ENCODE data around the gene BLCAP.
"Not testable (repeated sequence)": the region's sequence is repeated elsewhere in the genome, so short reads cannot be mapped to it uniquely, and the experiment has no call there.

The BLCAP gene

GRCh38 chr20:37556538-37556937, 28.9 kb upstream of the BLCAP start:
- DNase-seq: no peak

GRCh38 chr20:37554721-37555298, 27.1 kb upstream of the BLCAP start:
- DNase-seq: not testable (repeated sequence)

- DNase-seq: no peak
Observed at GRCh38 chr20:37552415-37552814, 24.7 kb upstream of the BLCAP start.

- DNase-seq: not testable (repeated sequence)
Observed at GRCh38 chr20:37551660-37552059, 24.0 kb upstream of the BLCAP start.

- not testable (repeated sequence) for DNase-seq
Observed at GRCh38 chr20:37550101-37550920, 22.6 kb upstream of the BLCAP start.

GRCh38 chr20:37547912-37548311, 20.2 kb upstream of the BLCAP start:
- DNase-seq: no peak

- no peak for DNase-seq
Observed at GRCh38 chr20:37545516-37545915, 17.8 kb upstream of the BLCAP start.

GRCh38 chr20:37544386-37544785, 16.7 kb upstream of the BLCAP start:
- no peak for DNase-seq

- DNase-seq: no peak
Observed at GRCh38 chr20:37543828-37544227, 16.2 kb upstream of the BLCAP start.

- DNase-seq: no peak
Observed at GRCh38 chr20:37542281-37542680, 14.6 kb upstream of the BLCAP start.

- no peak for DNase-seq
Observed at GRCh38 chr20:37541326-37541725, 13.7 kb upstream of the BLCAP start.

- DNase-seq: not testable (repeated sequence)
Observed at GRCh38 chr20:37540838-37541237, 13.2 kb upstream of the BLCAP start.

GRCh38 chr20:37540001-37540400, 12.3 kb upstream of the BLCAP start:
- no peak for DNase-seq

GRCh38 chr20:37539424-37539823, 11.7 kb upstream of the BLCAP start:
- DNase-seq: no peak

- DNase-seq: no peak
Observed at GRCh38 chr20:37538003-37538402, 10.3 kb upstream of the BLCAP start.

- DNase-seq: no peak
Observed at GRCh38 chr20:37537505-37537904, 9.8 kb upstream of the BLCAP start.

GRCh38 chr20:37535443-37536132, 7.9 kb upstream of the BLCAP start:
- no peak for DNase-seq

GRCh38 chr20:37534401-37535157, 6.9 kb upstream of the BLCAP start:
- peak; percentile 82 for DNase-seq

- no peak for DNase-seq
Observed at GRCh38 chr20:37533154-37533715, 5.6 kb upstream of the BLCAP start.

GRCh38 chr20:37531856-37532255, 4.2 kb upstream of the BLCAP start:
- no peak for DNase-seq

GRCh38 chr20:37530696-37531095, 3.0 kb upstream of the BLCAP start:
- no peak for DNase-seq

GRCh38 chr20:37529968-37530600, 2.4 kb upstream of the BLCAP start:
- no peak for DNase-seq
